Left colon (tissue), 2 donors: ENCODE data around the gene ABR. TPM values are rescaled to one million over a fixed set of nuclear protein-coding genes. Genes with fewer than 3 reads are reported as not detected.
A peak's percentile ranks its signal among the peaks of the same experiment; 100 is the strongest.

Source experiments
- ATAC-seq: fragments of 200-7000 bp; cut with Tn5 transposase; one replicate; pipeline ENCODE4 v1.9.1; 2020; ENCODE audit warnings: mild to moderate bottlenecking, moderate library complexity
- DNase-seq, 2 donors: peaks; one replicate each; pipeline ENCODE4 v3.0.0-alpha.2; 2020
- intact Hi-C, 2 donors: fragments of 100-400 bp; cut with DNase I in 1 of 2; cut with micrococcal nuclease in 1 of 2; formaldehyde crosslinking; loops; one replicate each; pipeline versions ENCODE4 v1.11.2 to v1.14.0; 2022; cut with DNase I, micrococcal nuclease
- long read RNA-seq: library from polyadenylated mRNA; unstranded; transcript quantifications from one replicate; pipeline ENCODE4 v2.0.0, GENCODE V29; 2021
- total RNA-seq, 2 donors: library from RNA; stranded (reverse); fragmentation: NEBNext Ultra II Directional; extraction: Animal tissue kit (Norgen Biotek cat#: 25700); gene quantifications; one replicate each; pipeline ENCODE4 v1.2.1, GENCODE V29; 2021
- donor health status: DM: no; HTN: no; CAD: no.
- donor health status: DM: yes; HTN: yes; CAD: no.

Gene ABR
- total RNA-seq: 100 to 1,000 TPM; 310 to 373 TPM
- long read RNA-seq, partial matches to known transcripts: 20 of 200 reads
- long read RNA-seq, other reads (novel, unspliced or antisense): 175 of 200 reads

GRCh38 chr17:1179818-1180742 is at the start of gene ABR:
ABR (minus strand) TSS chr17:1179981; CDS start chr17:1179727, 254 bp downstream.
- intact Hi-C loops: loop anchor here in 1 of 2 donors (10.0 kb wide), 1 partner anchor 55 kb away; no protein-coding TSS in a partner anchor
- ATAC-seq (peak; percentile 72), DNase-seq (peak in 1 of 2 donors; percentile 55)

GRCh38 chr17:1229349-1229899 is 49.6 kb upstream of the ABR start:
- peak; percentile 76 for ATAC-seq
- DNase-seq: peak; percentile 86 to 90
- intact Hi-C loops: no loop called here

- peak in 1 of 2 donors; percentile 42 for DNase-seq
- peak; percentile 11 for ATAC-seq
- intact Hi-C loops: no loop called here
Measured at GRCh38 chr17:1228781-1229348, 49.1 kb upstream of the ABR start.

GRCh38 chr17:1227917-1228780 is 48.4 kb upstream of the ABR start:
- DNase-seq (peak; percentile 51 to 77), ATAC-seq (peak; percentile 20)
- intact Hi-C loops: no loop called here

- intact Hi-C loops: no loop called here
- DNase-seq (no peak), ATAC-seq (no peak)
Measured at GRCh38 chr17:1227365-1227764, 47.6 kb upstream of the ABR start.

GRCh38 chr17:1226308-1226707 is 46.5 kb upstream of the ABR start:
- ATAC-seq: no peak

GRCh38 chr17:1224330-1224729 is 44.5 kb upstream of the ABR start:
- intact Hi-C loops: no loop called here
- ATAC-seq (peak; percentile 69), DNase-seq (no peak)

More at GRCh38 chr17:1226308-1226707, 46.5 kb upstream of the ABR start:
- intact Hi-C loops: no loop called here
- no peak for DNase-seq

GRCh38 chr17:1223662-1224061 is 43.9 kb upstream of the ABR start:
- intact Hi-C loops: no loop called here
- no peak for ATAC-seq
- DNase-seq: no peak

GRCh38 chr17:1222321-1222720 is 42.5 kb upstream of the ABR start:
- ATAC-seq (no peak), DNase-seq (no peak)
- intact Hi-C loops: no loop called here

- DNase-seq (no peak), ATAC-seq (no peak)
- intact Hi-C loops: no loop called here
Measured at GRCh38 chr17:1221209-1221608, 41.4 kb upstream of the ABR start.

- no peak for ATAC-seq
- no peak for DNase-seq
- intact Hi-C loops: no loop called here
Measured at GRCh38 chr17:1220346-1220745, 40.6 kb upstream of the ABR start.

GRCh38 chr17:1217089-1217385 is 37.3 kb upstream of the ABR start:
- DNase-seq (no peak), ATAC-seq (no peak)
- intact Hi-C loops: no loop called here

GRCh38 chr17:1216217-1217088 is 36.7 kb upstream of the ABR start:
- ATAC-seq (no peak), DNase-seq (no peak)
- intact Hi-C loops: no loop called here

GRCh38 chr17:1212946-1213345 is 33.2 kb upstream of the ABR start:
- intact Hi-C loops: no loop called here
- DNase-seq (no peak), ATAC-seq (no peak)

GRCh38 chr17:1211287-1211686 is 31.5 kb upstream of the ABR start:
- ATAC-seq (no peak), DNase-seq (no peak)

GRCh38 chr17:1208966-1209365 is 29.2 kb upstream of the ABR start:
- ATAC-seq (peak; percentile 67), DNase-seq (no peak)
- intact Hi-C loops: loop anchor here in 1 of 2 donors (10.0 kb wide), 1 partner anchor 424 kb away; the partner anchor contains the start of genes GLOD4 and MRM3

More at GRCh38 chr17:1211287-1211686, 31.5 kb upstream of the ABR start:
- intact Hi-C loops: no loop called here

GRCh38 chr17:1206026-1206777 is 26.4 kb upstream of the ABR start:
- DNase-seq (no peak), ATAC-seq (no peak)
- intact Hi-C loops: loop anchor here in 1 of 2 donors (10.0 kb wide), 1 partner anchor 421 kb away; the partner anchor contains the start of genes GLOD4 and MRM3
